Measurements from ENCODE around the gene GDI1.

- TF ChIP-seq CTCF (IDR thresholded peaks at IDR 0.05) (no peak), POLR2A (IDR thresholded peaks at IDR 0.05) (no peak)
These were observed 23.8 kb upstream of the GDI1 start for GRCh38 chrX:154413142-154413541.

Measured in body of pancreas (tissue), 4 donors.